T-helper 22 cell (primary cell): ENCODE measurements around the gene TMEM138.

Source experiments
- DNase-seq: peaks from one replicate; pipeline ENCODE4 v3.0.0-alpha.2; 2020; ENCODE audit warnings: low read depth

TMEM138 gene

DNA sequence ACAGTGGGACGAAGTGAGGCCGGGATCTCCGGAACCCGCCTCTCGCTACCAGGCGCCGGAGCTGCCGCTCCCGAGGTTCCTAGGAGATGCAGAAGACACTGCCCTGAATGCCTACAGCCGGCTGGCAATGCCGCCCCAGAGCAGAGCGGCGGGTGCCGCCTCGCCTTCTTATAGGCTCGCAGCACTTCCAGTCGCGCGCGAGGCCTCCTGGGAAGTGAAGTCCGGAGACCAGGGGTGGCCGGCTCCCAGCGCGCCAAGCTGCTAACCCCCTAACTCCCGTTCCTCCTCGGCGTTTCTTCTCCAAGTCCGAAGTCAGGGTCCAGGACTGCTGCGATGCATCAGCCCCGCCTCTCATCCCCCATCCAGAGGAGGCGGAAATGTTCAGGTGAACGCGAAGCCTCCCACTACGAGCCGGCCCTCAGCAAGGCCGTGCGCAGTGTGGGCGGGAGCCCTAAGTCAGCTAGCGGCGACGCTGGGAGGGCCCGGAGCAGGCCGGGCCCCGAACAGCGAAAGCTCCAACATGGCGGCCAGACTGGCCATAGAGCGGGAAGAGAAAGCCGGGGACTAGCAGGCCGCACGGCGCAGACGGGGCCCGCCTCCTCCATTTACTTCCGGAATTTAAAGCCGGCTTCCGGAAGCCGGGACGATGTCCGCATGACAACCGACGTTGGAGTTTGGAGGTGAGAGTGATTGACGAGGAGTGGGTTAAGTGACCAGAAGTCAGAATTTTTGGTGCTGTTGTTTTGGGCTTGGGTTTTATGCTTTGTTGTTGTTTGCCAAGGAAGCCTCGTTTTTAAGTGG is at the start of gene TMEM138, which contains the start of gene CYB561A3:
TSS of gene TMEM138 (plus strand) at position 634 of the 801 bp plus-strand sequence. CDS start 2,017 bp downstream, outside the sequence.
TSS of gene CYB561A3 (minus strand) at position 142 of the 801 bp plus-strand sequence. CDS start 5,169 bp downstream, outside the sequence.
- DNase-seq = peak; percentile 78

- DNase-seq = no peak
These were observed 46.9 kb upstream of the TMEM138 start for GRCh38 chr11:61315260-61315659.

- DNase-seq = no peak
These were observed 36.3 kb upstream of the TMEM138 start for GRCh38 chr11:61325649-61326414.

DNA sequence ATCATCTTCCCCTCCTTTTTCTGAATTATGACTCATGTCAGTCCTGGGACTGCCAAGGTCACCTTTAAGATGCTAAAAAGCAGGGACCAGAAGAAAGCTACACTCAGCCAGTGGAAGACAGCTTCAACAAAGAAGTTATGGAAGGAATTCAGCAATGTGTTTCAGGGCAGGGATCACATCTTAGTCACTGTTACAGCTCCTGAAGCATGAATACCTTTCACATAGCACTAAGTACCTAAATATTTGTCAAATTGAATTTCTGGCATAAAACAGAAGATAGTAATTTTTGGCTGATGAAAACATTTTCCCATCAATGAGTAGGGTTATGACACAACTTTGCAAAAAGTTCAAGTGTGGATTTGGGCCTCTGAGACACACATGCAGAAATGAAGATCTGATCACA is 34.5 kb upstream of the TMEM138 start:
- no peak for DNase-seq

DNA sequence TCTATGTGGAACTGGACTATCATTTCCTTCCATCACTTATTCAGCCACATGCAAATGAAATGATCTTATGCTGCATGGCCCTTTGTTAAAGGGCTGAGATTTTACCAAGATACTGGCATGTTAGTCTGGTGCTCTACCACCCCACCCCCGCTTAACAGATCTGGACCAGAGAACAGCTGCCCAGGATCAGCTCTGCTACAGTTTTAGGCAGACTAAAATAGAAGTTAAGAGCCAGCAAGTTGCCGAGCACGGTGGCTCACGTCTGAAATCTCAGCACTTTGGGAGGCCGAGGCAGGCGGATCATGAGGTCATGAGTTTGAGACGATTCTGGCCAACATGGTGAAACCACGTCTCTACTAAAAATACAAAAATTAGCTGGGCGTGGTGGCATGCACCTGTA is 33.8 kb upstream of the TMEM138 start:
- DNase-seq = no peak

DNA sequence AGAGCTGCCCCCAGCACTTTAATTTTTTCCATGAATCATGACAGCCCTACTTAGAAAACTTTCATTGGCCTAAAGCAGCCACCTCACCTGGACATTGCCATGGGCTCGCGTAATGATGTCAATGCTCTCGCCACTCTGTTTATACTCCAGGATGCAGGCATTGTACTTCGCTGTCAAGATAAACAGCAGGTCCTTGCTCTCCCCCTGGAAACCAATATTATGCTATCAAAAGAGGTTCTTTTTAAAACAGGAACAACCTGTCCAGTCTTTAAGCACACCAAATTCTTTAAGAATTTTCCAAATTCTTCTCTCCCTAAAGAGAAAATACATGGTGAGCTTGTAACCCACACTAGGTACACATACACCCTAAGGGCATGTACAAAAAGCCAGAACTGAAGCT is 32.3 kb upstream of the TMEM138 start:
- DNase-seq = no peak

- no peak for DNase-seq
These were observed 30.5 kb upstream of the TMEM138 start for GRCh38 chr11:61331651-61332050.

DNA sequence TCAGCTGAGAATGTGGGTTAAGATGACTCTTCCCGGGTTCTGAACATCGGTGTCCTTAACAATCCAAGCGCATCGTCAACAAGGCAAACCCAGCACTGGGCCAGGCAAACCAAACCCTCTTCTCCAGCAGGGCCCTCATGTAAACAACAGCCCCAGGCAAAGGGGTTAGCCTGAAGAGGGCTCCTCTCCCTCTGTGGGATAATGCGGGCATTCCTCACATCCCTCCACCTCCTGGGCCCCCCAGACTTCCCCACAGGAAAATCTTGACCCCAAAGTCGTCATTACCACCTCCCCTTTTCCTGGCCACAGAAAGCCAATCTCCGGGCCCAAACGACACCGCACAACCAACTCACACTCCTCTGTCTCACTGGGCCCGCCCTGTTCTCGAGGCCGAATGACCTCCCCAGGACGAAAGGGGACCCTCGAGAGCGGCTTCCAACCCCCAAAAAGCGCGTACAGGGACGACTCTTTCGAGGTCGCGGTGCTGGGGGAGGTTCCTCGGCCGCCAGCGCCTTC is 29.8 kb upstream of the TMEM138 start:
- DNase-seq = no peak

DNA sequence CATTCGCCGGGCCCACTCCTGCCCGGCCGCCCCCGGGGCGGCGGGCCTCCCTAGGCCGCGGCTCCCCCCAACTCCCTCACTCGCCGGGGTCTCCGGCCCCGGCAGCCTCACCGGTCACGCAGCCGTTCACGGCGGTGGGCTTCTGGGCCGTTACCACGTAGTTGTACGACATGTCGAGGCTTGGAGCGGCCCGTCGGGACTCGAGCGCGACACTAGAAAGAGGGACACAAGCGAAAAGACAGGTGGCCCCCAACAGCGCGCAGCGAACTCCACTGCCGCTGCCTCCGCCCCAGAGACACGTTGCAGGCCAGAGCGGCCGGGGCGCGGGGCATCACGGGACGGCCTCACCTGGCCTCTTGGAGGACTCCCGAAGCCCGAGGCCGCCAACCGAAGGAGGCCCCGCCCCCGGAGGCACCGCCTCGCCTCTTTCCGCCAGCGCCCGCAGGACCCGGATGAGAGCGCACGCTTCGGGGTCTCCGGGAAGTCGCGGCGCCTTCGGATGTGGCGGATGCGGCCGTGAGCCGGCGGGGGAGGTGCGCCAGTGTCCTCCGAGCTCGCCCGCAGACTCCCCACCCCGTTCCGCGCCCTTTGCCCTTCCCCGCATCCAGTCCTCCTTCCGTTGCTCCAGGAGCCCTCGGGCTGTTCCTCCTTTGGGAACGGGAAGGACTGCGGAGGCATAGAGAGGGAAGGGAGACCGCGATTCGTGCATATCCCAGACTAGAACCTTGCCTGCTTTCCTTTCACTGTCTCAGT is 29.2 kb upstream of the TMEM138 start, which contains the start of the genes DDB1 and TKFC:
TSS of gene DDB1 (minus strand) at position 309 of the 753 bp plus-strand sequence. CDS start at position 172, 137 bp downstream.
TSS of gene TKFC (plus strand) at position 432 of the 753 bp plus-strand sequence. CDS start 1,501 bp downstream, outside the sequence.
- DNase-seq = peak; percentile 95

DNA sequence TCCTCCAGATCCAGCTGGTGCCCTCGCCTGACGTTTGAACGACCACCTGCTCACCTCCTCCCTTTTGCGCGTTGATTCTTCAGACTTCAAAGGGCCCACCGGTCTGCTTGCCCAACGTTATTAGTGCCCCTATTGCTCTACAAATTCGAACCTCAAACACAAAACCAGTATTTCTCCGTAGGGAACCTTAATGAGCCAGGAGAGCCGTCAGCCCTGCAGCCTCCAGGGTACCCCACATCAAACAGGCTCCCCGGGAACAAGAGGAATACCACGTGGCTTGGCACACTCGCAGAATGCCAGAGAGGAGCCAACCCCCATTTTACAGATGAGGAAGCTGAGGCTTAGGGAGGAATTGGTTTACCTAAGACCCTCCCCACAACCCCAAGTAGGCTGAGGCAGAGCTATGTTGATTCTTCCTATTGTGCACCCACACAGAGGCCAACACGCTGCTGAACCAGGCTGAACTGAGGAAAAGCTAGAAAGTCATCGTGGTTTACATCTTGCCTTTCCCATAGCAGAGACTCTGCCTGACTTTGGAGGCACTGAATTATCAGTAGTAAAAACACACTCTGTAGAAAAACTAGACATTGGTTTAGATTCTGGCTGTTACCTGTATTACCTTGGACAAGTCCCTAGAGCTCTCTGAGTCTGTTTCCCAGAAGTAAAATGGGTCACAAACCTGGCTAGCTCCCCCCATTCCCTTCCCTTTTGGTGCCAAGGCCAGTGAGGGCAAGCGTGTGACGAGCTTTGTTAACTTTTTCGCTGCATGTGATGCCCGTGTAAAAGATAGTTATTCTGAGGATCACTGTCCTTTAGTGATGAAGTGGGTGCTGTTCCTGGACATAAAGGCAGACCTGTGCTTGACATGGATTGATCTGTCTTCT is 28.4 kb upstream of the TMEM138 start:
- no peak for DNase-seq

GRCh38 chr11:61334434-61335354 is 27.5 kb upstream of the TMEM138 start:
- DNase-seq = no peak

DNA sequence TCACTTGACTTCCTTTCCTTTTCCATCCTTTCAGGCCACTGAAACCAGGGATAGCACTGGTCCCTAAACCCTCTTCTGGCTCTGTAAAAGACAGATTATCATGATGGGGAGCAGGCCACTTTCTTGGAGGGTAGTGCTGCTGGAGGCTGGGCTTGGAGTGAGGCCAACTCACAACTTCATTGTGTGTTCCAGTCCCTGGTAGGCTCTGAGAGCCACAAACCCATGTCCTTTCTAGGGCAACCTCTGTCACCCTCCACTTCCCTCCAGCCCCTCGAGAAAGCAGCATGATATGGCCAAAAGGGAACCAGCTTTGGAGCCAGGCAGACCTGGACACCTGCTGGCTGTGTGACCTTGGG is 26.8 kb upstream of the TMEM138 start:
- DNase-seq = no peak

GRCh38 chr11:61336171-61336935 is 25.8 kb upstream of the TMEM138 start:
- peak; percentile 55 for DNase-seq

- no peak for DNase-seq
These were observed 24.3 kb upstream of the TMEM138 start for GRCh38 chr11:61337706-61338470.

DNA sequence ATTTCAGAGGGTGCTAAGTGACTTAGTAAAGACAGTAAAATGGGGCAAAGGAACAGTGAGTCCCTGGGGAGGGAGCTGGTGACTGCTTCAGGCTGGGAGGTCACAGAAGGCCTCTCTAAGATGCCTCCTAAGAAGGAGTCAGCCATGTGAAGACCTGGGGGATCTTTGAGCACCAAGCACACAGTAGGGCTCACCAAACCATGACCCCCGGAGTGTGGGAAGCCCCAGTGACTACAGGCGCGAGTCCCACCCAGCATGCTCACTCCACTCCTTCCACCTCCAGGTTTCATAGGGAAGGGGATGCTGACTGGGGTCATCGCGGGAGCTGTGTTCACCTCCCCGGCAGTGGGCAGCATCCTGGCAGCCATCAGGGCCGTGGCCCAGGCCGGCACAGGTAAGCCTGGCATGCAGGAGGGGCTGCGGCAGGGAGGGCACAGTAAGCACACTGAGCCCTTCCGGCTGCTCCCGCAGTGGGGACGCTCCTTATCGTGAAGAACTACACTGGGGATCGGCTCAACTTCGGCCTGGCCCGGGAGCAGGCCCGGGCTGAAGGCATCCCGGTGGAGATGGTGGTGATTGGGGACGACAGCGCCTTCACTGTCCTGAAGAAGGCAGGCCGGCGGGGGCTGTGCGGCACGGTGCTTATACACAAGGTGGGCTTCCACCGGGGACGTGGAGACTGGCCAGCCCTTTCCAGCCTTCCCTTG is 23.2 kb upstream of the TMEM138 start:
- no peak for DNase-seq

DNA sequence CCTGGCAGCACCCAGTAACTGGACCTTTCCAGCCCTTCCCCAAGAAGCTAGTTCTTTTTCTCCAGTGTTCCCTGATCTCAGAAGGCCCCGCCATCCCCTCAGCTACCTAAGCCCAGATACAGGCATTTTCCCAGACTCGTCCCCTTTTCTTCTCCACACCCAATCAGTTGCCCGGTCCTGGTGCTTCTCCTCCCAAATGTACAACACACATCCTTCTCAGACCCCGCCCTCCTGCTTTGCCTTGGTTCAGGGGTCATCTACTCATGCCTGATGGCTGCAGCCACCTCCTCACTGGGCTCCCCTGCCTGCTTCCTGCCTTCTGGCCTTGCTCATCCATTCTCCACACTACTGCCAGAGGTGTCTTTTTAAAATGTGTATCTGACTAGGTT is 22.7 kb upstream of the TMEM138 start:
- DNase-seq = no peak

DNA sequence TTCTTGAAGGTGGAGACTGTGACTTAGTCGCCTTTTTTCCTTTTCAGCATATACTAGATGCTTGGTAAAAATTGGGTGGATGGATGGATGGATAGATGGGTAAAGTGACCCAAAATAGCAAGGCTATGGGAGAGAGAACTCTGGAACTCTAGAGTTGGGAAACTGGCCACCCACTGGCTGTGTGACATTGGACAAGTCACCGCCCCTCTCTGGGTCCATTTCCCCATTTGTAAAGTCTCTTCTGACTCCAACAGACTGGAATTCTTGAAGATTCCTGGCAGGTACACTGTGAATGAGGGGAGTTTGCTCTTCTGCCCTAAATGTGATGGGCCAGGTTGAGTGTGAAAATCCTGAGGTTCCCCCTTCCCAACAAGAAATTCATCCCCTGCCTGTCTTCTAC is 21.2 kb upstream of the TMEM138 start:
- DNase-seq = no peak

DNA sequence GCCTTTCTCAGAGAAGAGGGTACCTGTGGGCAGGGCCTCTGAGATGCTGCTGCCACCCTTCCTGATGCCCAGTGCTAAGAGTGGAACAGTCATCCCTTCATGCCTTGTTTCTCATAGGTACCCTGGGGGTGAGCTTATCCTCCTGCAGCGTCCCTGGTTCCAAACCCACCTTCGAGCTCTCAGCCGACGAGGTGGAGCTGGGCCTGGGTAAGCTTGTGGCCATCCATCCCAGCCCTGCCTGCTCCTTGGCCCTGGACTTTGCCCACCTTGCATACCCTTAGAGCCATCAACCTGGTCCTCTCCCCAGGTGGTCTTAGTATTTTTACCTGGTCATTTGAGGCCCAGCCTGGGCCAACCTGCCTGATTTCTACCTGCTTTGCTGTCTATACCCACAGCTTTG is 20.5 kb upstream of the TMEM138 start:
- DNase-seq = no peak
